GM10248 (cell line): ENCODE measurements around the gene SNRNP25.

Source experiments
- CTCF ChIA-PET: fragments of 300-600 bp; sonication (Branson Sonifier 250); formaldehyde crosslinking; extraction: SDS; loops from one replicate; lab custom pipeline; 2021; ENCODE audit warnings: antibody characterized with exemption; lab: Yijun Ruan, JAX
- POLR2A ChIA-PET: fragments of 350-650 bp; sonication (Branson Sonifier 250); formaldehyde crosslinking; extraction: SDS; loops from one replicate; lab custom pipeline; 2020; ENCODE audit warnings: antibody characterized with exemption; lab: Yijun Ruan, JAX
- DNase-seq: peaks from one replicate; pipeline ENCODE4 v3.0.0; 2012; ENCODE audit errors: extremely low spot score
- CTCF ChIP-seq: IDR thresholded peaks from 2 replicates; pipeline ENCODE4 v1.5.1; 2012; ENCODE audit warnings: mild to moderate bottlenecking, low read depth; ENCODE audit errors: extremely low read depth, missing control alignments, control extremely low read depth

The SNRNP25 gene

DNA sequence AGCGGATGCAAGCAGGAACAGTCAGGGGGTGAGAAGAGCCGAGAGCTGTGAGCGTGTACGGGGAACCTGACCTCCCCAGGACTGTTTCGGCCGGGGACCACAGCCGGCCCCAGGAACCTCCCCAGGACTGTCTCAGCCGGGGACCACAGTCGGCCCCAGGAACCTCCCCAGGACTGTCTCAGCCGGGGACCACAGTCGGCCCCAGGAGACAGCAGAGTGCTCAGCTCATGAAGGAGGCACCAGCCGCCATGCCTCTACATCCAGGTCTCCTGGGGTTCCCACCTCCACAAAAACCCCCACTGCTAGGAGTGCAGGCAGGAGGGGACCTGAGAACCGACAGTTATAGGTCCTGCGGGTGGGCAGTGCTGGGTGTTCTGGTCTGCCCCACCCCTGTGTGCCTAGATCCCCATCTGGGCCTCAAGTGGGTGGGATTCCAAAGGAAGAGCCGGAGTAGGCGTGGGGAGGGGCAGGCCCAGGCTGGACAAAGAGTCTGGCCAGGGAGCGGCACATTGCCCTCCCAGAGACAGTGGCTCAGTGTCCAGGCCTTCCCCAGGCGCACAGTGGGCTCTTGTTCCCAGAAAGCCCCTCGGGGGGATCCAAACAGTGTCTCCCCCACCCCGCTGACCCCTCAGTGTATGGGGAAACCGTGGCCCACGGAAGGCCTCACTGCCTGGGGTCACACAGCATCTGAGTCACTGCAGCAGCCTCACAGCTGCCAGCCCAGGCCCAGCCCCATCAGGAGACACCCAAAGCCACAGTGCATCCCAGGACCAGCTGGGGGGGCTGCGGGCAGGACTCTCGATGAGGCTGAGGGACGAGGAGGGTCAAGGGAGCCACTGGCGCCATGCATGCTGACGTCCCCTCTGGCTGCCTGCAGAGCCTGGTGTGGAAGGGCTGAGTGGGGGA, 14.5 kb downstream of the SNRNP25 start:
- ChIA-PET POLR2A (no interaction called here), CTCF (interaction anchor here (0.9 to 32.8 kb wide), 9 partner anchors 8 to 114 kb away, joined by 3 to 701 read pairs (median 4); partner anchors contain the start of genes POLR3K and SNRNP25)
- TF ChIP-seq CTCF: no peak
- no peak for DNase-seq

DNA sequence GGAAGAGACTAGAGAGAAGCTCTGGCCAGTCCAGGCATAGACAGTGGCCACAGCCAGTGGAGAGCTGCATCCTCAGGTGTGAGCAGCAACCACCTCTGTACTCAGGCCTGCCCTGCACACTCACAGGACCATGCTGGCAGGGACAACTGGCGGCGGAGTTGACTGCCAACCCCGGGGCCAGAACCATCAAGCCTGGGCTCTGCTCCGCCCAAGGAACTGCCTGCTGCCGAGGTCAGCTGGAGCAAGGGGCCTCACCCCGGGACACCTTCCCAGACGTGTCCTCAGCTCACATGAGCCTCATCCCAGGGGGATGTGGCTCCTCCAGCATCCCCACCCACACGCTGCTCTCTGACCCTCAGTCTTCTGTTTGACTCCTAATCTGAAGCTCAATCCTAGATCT, 15.6 kb downstream of the SNRNP25 start:
- POLR2A ChIA-PET: no interaction called here
- CTCF ChIA-PET: interaction anchor here (1.1 to 32.8 kb wide), 7 partner anchors 8 to 113 kb away, joined by 3 to 701 read pairs (median 4); no protein-coding TSS in a partner anchor
- TF ChIP-seq CTCF: no peak

GRCh38 chr16:71210-71539, 17.5 kb downstream of the SNRNP25 start:
- no peak for DNase-seq
- POLR2A ChIA-PET: no interaction called here
- no peak for TF ChIP-seq CTCF
- CTCF ChIA-PET: interaction anchor here (1.3 to 32.8 kb wide), 5 partner anchors 8 to 290 kb away, joined by 3 to 701 read pairs (median 13); no protein-coding TSS in a partner anchor

More for the DNA sequence above, 15.6 kb downstream of the SNRNP25 start:
- DNase-seq: no peak

GRCh38 chr16:71540-72401, 18.1 kb downstream of the SNRNP25 start:
- POLR2A ChIA-PET: no interaction called here
- DNase-seq: no peak
- CTCF ChIA-PET: interaction anchor here (1.2 to 32.8 kb wide), 4 partner anchors 8 to 35 kb away, joined by 3 to 701 read pairs (median 14); no protein-coding TSS in a partner anchor
- TF ChIP-seq CTCF: no peak

DNA sequence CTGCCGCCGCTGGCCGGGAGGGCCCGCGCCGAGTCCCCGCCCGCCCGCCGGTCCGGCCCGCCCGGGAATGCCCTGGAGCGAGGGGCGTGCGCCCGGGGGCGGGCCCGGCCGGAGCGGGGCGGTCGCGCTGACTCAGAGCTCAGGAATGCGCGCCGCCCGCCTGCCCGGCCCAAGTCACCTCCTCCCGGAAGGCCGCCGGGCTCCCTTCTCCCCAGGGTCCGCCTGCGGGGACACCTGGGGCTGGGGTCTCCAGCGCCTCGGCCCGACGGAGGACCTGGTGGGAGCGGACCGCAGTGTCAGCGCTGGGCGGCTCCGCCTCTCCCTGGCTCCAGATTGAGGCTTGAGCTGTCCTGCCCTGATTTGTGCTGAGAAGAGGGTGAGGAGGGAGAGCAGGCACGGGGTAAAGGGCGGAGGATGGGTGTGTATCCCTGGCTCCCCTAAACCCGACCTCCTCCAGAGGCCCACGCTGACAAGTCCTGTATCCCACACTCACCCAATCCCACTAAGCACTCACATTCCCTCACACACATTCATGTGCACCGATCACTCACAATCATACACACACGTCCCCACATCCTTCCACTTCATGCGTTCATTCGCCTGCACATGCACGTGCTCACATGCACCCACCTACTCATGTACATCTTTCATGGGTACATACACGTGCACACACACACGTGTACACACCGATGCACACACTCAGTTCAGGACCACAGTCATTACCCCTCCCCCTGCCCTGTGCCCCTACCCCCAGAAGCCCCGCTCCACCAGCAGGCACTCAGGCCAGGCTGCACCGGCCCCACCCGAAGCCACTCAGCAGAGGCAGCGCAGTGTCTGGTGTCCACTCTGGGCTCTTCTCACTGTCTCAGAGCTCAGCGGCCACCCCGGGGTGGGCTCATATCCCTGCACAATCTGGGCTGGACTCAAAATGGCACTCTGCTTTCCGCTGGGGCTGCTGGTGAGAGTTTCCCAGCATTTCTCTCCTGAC, 19.2 kb downstream of the SNRNP25 start, which contains the start of gene RHBDF1:
Gene RHBDF1, minus strand, starts transcription at position 71 of the 988 bp plus-strand sequence. CDS start 7,616 bp downstream, outside the sequence.
- DNase-seq: peak; percentile 59
- TF ChIP-seq CTCF: no peak
- ChIA-PET POLR2A (no interaction called here), CTCF (interaction anchor here (1.2 to 32.8 kb wide), 4 partner anchors 9 to 34 kb away, joined by 3 to 701 read pairs (median 14); no protein-coding TSS in a partner anchor)
